Stimulated activated CD4-positive, alpha-beta T cell treated with anti-CD3 and anti-CD28 coated beads, Interleukin-1b, Interleukin-23, amount 100 ng/mL, for 1 hour (primary cell): ENCODE data around the gene LDLRAD2.
"Not testable (repeated sequence)": the region's sequence is repeated elsewhere in the genome, so short reads cannot be mapped to it uniquely, and the experiment has no call there.

Experiments
- DNase-seq, 2 donors: peaks; one replicate each; pipeline ENCODE4 v3.0.0-alpha.2; 2020; ENCODE audit warnings: low read depth in 2 of 2

LDLRAD2 gene

DNA sequence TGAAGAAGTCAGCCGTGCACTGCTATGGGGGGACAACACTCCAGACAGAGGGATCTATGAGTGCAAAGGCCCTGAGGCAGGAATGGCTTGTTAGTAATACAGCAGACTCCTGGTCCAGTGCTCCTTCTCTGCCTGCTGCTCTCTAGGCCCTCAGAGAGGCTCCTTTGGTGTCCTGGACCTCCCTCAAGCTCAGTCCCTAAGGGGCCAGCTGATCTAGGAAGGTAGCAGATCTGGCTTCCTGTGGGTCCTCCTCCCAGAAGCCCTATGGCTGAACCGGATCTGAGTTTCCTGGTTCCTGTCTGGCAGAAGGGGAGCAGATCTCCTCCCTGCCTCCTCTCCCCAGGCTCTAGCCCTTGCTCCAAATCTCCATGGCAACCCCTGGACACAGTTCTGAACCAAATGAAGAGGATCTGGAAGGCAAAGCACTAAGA, at the start of gene LDLRAD2:
LDLRAD2 (plus strand) TSS at position 391 of the 431 bp plus-strand sequence. CDS start 187 bp downstream, outside the sequence.
- no peak for DNase-seq

GRCh38 chr1:21763236-21763635, 48.8 kb upstream of the LDLRAD2 start:
- no peak for DNase-seq

DNA sequence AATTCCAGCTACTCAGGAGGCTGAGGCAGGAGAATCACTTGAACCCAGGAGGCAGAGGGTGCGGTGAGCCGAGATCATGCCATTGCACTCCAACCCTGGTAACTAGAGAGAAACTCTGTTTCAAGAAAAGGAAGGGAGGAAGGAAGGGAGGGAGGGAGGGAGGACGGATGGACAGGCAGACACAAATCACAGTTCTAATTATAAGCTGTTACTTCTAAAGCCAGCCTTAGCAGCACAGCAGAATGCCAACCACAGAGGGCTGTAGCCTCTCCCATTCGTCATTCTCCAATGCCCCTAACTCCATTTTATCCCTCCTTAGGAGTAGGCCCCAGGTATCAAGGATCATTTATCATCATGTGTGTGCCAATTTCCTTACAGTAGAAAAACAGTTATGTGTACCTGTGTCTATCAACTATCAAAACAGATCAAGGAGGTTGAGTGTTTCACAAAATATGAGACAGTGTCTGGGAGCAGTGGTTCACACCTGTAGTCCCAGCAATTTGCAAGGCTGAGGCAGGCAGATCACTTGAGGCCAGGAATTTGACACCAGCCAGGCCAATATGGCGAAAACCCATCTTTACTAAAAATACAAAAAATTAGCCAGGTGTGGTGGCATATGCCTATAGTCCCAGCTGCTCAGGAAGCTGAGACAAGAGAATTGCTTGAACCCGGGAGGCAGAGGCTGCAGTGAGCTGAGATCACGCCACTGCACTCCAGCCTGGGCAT, 48.2 kb upstream of the LDLRAD2 start:
- no peak for DNase-seq

- no peak for DNase-seq
These were observed 47.2 kb upstream of the LDLRAD2 start for GRCh38 chr1:21764615-21765423.

DNA sequence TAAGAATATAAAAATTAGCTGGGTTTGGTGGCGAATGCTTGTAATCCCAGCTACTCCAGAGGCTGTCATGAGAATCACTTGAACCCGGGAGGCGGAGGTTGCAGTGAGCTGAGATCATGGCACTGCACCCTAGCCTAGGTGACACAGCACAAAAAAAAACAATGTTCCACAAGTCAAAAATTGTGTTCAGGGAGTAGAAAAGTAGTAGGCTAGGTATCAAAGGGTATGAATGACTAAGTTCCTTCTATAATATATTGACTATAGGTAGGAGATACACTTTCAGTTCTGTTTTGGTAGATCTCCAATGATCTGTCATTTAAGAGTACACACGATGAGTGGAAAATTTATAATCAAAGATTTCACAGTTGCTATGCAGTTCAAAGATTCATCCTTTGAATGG, 45.9 kb upstream of the LDLRAD2 start:
- DNase-seq = no peak

DNA sequence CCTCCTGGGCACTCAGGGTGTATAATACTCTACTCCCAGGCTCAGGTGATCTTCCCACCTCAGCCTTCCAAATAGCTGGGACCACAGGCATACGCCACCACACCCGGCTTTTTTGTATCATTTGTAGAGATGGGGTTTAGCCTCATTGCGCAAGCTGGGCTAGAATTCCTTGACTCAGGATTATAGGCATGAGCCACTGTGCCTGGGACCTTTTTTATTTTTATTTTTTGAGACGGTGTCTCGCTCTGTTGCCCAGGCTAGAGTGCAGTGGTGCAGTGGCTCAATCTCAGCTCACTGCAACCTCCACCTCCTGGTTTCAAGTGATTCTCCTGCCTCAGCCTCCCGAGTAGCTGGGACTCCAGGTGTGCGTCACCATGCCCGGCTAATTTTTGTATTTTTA, 45.0 kb upstream of the LDLRAD2 start:
- DNase-seq = not testable (repeated sequence)

DNA sequence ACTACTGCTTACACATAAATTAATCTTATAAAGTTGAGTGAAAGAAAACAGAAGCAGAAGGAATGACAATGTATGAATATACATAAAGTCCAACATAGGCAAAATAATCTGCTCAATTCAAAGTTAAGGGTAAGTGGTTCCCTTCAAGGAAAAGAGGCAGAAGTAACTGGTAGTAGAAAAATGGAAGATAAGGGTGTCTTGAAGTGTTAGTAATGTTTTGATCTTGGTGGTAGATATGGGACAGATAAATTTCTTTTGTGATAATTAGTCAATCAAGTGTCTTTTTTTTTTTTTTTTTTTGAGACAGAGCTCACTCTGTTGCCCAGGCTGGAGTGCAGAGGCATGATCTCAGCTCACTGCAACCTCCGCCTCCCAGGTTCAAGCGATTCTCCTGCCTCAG, 41.9 kb upstream of the LDLRAD2 start:
- no peak for DNase-seq

DNA sequence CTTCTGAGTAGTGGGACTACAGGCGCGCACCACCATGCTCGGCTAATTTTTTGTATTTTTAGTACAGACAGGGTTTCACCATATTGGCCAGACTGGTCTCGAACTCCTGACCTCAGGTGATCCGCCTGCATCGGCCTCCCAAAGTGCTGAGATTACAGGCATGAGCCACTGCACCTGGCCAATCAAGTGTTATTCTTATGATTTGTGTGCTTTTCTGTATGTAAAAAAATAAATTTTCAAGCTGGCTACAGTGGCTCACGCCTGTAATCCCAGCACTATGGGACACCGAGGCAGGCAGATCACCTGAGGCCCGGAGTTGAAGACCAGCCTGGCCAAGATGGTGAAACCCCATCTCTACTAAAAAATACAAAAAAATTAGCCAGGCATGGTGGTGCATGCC, 41.5 kb upstream of the LDLRAD2 start:
- DNase-seq = not testable (repeated sequence)

- DNase-seq = not testable (repeated sequence)
These were observed 40.4 kb upstream of the LDLRAD2 start for GRCh38 chr1:21771672-21772071.

GRCh38 chr1:21773585-21773984, 38.5 kb upstream of the LDLRAD2 start:
- no peak for DNase-seq

DNA sequence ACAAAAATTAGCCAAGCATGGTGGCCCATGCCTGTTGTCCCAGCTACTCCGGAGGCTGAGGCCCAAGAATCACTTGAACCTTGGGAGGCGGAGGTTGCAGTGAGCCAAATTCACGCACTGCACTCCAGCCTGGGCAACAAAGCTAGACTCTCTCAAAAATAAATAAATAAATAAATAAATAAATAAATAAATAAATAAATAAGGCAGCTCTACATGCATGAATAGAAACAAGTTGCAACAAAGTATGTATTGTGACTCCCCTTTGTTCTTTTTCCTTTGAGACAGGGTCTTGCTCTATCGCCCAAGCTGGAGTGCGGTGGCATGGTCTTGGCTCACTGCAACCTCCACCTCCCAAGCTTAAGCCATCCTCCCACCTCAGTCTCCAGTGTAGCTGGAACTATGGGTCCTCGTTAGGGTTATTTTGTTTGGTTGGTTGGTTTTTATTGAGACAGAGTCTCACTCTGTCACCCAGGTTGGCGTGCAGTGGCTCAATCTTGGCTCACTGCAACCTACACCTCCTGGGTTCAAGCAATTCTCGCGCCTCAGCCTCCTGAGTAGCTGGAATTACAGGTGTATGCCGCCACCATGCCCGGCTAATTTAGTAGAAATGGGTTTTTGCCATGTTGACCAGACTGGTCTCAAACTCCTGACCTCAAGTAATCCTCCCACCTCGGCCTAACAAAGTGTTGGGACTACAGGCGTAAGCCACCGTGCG, 37.1 kb upstream of the LDLRAD2 start:
- no peak for DNase-seq

DNA sequence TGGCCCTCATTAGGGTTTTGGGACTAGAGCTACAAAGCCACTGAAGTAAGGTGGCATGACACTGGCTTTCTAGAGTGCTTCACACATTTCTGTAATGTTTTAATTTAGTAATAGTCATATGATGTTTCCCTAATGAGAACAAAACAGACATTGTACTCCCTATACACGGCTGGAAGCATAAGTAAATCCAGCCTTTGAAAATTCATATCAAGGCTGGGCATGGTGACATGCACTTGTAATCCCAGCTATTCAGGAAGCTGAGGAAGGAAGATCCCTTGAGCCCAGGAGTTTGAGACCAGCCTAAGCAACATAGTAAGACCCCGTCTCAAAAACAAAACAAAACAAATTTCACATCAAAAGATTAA, 36.5 kb upstream of the LDLRAD2 start:
- DNase-seq = no peak

- DNase-seq = no peak
These were observed 36.0 kb upstream of the LDLRAD2 start for GRCh38 chr1:21775985-21776562.

- not testable (repeated sequence) for DNase-seq
These were observed 35.1 kb upstream of the LDLRAD2 start for GRCh38 chr1:21776925-21777324.

DNA sequence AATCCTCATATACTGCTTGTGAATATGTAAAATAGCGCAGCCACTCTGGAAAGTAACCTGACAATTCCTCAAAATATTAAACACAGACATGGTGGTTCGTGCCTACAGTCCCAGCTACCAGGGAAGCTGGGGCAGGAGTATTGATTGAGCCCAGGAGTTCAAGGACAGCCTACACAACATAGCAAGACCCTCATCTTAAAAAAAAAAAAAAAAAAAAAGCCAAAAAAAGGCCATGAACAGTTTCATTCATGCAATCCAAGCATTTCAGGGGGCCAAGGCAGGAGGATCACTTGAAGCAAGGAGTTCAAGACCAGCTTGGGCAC, 33.7 kb upstream of the LDLRAD2 start:
- DNase-seq = no peak

DNA sequence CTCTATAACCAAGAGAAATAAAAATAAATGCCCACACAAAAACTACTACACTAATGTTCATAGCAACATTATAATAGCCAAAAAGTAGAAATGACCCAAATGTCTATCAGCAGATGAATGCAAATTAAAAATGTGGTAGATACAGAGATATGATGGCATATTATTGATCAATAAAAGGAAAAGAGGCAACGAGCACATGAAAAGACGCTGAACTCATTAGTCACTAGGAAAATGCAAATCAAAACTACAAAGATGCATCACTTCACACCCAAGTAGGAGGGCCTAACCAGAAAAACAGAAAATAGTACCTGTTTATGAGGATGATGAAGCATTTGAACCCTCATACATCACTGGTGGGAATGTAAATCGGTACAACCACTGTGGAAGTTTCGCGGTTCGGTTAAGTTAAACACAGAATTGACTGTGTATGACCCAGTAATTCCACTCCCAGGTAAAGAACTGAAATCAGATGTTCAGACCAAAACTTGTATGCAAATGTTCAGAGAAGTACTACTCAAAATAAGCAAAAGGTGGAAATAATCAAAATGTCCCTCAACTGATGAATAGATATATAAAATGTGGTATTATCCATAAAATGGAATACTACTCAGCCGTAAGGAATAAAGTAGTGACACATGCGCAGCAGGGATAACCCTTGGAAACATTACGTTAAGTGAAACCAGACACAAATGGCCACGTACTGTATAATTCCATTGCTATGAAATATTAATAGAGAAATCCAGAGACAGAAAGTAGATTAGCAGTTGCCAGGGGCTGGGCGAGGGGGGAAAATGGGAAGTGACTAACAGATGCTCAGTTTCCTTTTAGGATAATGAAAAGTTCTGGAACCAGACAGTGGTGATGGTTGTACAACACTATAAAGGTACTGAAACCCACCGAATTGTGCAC, 32.2 kb upstream of the LDLRAD2 start:
- DNase-seq = no peak

- no peak for DNase-seq
These were observed 30.2 kb upstream of the LDLRAD2 start for GRCh38 chr1:21781815-21782348.

DNA sequence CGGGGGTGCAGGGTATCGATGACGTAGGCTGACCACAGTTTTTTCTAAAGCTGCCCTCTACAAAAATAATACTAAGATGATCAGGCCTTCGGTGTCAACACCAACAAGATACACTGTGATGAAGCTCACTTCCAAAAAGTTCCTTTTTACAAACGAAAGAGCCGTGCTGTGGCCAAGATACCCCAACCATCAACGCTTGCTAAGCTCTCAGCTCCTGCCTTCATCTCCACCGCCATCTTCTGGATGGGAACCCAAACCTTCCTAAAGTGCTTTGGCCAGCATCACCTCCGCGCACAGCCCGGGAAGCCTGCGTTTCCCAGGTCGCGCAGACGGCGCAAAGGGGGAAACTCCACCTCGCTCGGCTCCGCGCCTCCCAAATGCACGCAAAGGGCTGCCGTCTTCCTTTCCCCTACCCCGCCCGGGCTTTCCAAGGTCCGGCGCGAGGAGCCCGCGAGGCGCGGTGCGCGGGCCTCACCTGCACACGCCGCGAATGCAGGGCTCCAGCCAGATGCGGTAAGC, 29.7 kb upstream of the LDLRAD2 start:
- peak in 1 of 2 donors; percentile 30 for DNase-seq

- peak; percentile 91 to 96 for DNase-seq
These were observed 29.0 kb upstream of the LDLRAD2 start, which contains the start of gene USP48 for GRCh38 chr1:21782868-21783678. USP48 (minus strand) TSS chr1:21783149; CDS start chr1:21782957, 192 bp downstream.
